ENCODE data around the gene KMT2C. TPM values are rescaled to one million over a fixed set of nuclear protein-coding genes. Genes with fewer than 3 reads are reported as not detected.

The KMT2C gene
- 533 and 539 TPM in 2 replicates for total RNA-seq (2013; cell fraction: nucleolus; rRNA removed)
- total RNA-seq (2014; rRNA removed), result 18.6 and 23.9 TPM in 2 replicates
- 22.5 and 24.4 TPM in 2 replicates for total RNA-seq (2014; rRNA removed; fragmentation: Illumina TruSeq; extraction: Trizol)
- total RNA-seq (2021), result 45.2 and 51.0 TPM in 2 replicates
- 20.5 TPM for polyA plus RNA-seq (2011; ENCODE audit: low read depth)
- polyA plus RNA-seq (2011; rRNA removed), result 20.1 and 21.5 TPM in 2 replicates
- polyA plus RNA-seq (2011; cell fraction: cytosol; rRNA removed), result 19.0 and 25.0 TPM in 2 replicates
- 45.9 and 55.3 TPM in 2 replicates for polyA plus RNA-seq (2011; cell fraction: nucleus; rRNA removed)
- 18.9 and 21.4 TPM in 2 replicates for polyA plus RNA-seq (2012)
- 23.2 and 27.7 TPM in 2 replicates for polyA plus RNA-seq (2014; fragmentation: Illumina TruSeq; extraction: Trizol)
- 10 to 100 TPM in 1 of 2 experiments, 1 to 10 TPM in 1; 3.3 to 11.0 TPM for polyA plus RNA-seq (2014; fragmentation: Nextera tagmentation; extraction: Ambion mirVana)
- 16.4 and 19.7 TPM in 2 replicates for polyA plus RNA-seq (2014; rRNA removed)
- polyA plus RNA-seq (2016; fragmentation: Nextera tagmentation; extraction: Ambion mirVana), result 10 to 100 TPM; 10.9 to 14.4 TPM
- polyA minus RNA-seq (2011; rRNA and poly(A)+ RNA removed), result 90.8 and 145 TPM in 2 replicates
- 31.4 and 32.6 TPM in 2 replicates for polyA minus RNA-seq (2011; cell fraction: cytosol; rRNA and poly(A)+ RNA removed)
- polyA minus RNA-seq (2011; cell fraction: nucleus; rRNA and poly(A)+ RNA removed), result 97.8 and 125 TPM in 2 replicates
- percentile 94 among the genes with signal in this experiment for Bru-seq, nascent RNA
- BruChase-seq, experiment 1, labeled RNA remaining after a 6-hour chase, result percentile 95 among the genes with signal in this experiment
- percentile 96 among the genes with signal in this experiment for BruChase-seq, experiment 2, labeled RNA remaining after a 2-hour chase
- long read RNA-seq, experiment 1, partial matches to known transcripts, result 2 of 3 reads
- long read RNA-seq, experiment 1, other reads (novel, unspliced or antisense), result 1 of 3 reads
- long read RNA-seq, experiment 2, partial matches to known transcripts, result 30 of 43 reads
- long read RNA-seq, experiment 2, other reads (novel, unspliced or antisense), result 13 of 43 reads

DNA sequence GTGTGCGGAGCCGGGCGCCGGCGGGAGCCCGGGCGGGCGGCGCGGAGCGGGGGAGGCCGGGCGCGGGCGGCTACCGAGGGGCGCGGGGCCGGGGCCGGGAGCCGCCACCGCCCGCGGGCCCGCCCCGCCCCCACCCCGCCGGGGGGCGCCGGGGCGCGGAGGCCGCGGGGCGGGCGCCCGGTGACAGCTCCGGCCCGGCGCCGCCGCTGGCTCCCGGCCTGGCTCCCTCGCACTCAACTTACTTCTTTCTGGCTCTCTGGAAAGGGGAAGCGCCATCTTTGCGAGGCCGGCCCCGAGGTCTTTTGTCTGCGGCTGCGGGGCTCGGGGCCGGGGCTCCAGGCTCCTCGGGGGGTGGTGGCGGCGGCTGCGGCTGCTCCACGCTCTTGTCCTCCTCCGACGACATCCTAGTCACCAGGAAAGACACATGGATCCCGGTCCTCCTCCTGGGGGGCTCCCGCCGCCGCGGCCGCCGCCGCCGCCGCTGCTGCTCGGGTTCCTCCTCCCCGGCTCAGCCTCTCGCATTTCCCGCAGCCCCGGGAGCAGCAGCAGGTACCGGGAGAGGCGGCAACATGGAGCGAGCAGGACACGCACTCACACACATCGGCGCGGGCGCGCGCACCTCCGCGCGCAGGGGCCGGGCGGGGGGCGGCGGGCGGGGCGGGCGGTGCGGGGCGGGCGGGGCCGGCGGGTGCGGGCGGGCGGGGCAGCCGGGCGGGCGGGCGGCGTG, at the start of gene KMT2C:
Gene KMT2C, minus strand, starts transcription at position 620 of the 727 bp plus-strand sequence. Its CDS starts 217 bp downstream, at position 403.
- no peak for DNase-seq (ENCODE audit: low read depth, low spot score)
- no peaks in the 10 kb centered on the region for H4K20me1 ChIP-seq (ENCODE audit: control insufficient read depth, insufficient read depth)
- CTCF ChIA-PET, result interaction anchor here (2.3 to 3.8 kb wide), 2 partner anchors 99 to 119 kb away, joined by 6 to 26 read pairs; no protein-coding TSS in a partner anchor
- H3K79me2 ChIP-seq (ENCODE audit: control insufficient read depth, insufficient read depth, low read length), result peaks cover 50% of the 10 kb centered on the region
- no peaks in the 10 kb centered on the region for H3K27me3 ChIP-seq (replicated peaks in 1 of 2; ENCODE audit: control insufficient read depth in 2 of 2, insufficient read depth in 2 of 2, low read length in 1 of 2)
- intact Hi-C loops (cut with micrococcal nuclease; ENCODE audit: unreplicated experiment), result loop anchor here (2.0 to 10.0 kb wide), 3 partner anchors 27 to 239 kb away; partner anchors contain the start of gene XRCC2
- H3K9me3 ChIP-seq (replicated peaks; ENCODE audit: control insufficient read depth, insufficient read depth, low read length), result no peaks in the 10 kb centered on the region
- no peak for ATAC-seq
- peaks cover 3% of the 10 kb centered on the region; the same call in 1 of the 2 replicates for H3K4me1 ChIP-seq (ENCODE audit: control insufficient read depth, insufficient read depth, low read length)
- no TSS peak for BruUV-seq (replicated peaks)
- RAD21 ChIA-PET (ENCODE audit: unreplicated experiment), result interaction anchor here (2.2 to 2.6 kb wide), 2 partner anchors 28 to 122 kb away, joined by 7 to 16 read pairs; no protein-coding TSS in a partner anchor
- SMC1A ChIA-PET (ENCODE audit: uncharacterized antibody, unreplicated experiment), result interaction anchor here (1.5 to 2.4 kb wide), 3 partner anchors 28 to 99 kb away, joined by 7 to 25 read pairs (median 15); no protein-coding TSS in a partner anchor
- under 1% methylated on average over 45 of the region's 107 CpGs for WGBS (ENCODE audit: insufficient coverage, insufficient replicate concordance, low lambda C conversion rate, missing lambda C conversion rate)
- H3K4me3 ChIP-seq, result peak within 1 kb of the TSS; percentile 92
- POLR2A ChIA-PET, result interaction anchor here (1.5 to 2.3 kb wide), 3 partner anchors 94 to 139 kb away, joined by 5 to 8 read pairs (median 6); no protein-coding TSS in a partner anchor
- in situ Hi-C loops (cut with MboI), result no loop called here
- FAIRE-seq, result no peak
- peak within 1 kb of the TSS; percentile 78 for H3K27ac ChIP-seq (ENCODE audit: control insufficient read depth, insufficient read depth)
- H3K9ac ChIP-seq (ENCODE audit: control insufficient read depth, insufficient read depth, low read length), result peak within 1 kb of the TSS; percentile 79
- peak within 1 kb of the TSS; percentile 87 for H2AFZ ChIP-seq (ENCODE audit: control insufficient read depth, low read depth, low read length)
- no peaks in the 10 kb centered on the region for H3K36me3 ChIP-seq (ENCODE audit: control insufficient read depth in 2 of 2, insufficient read depth in 2 of 2, low read length in 1 of 2)
- H3K4me2 ChIP-seq (ENCODE audit: control insufficient read depth, insufficient read depth), result peak within 1 kb of the TSS; percentile 59; the same call in 1 of the 2 replicates
- TF ChIP-seq BCL11A (IDR thresholded peaks at IDR 0.05; ENCODE audit: low read depth, low read length) (no peak), FOXM1 (IDR thresholded peaks at IDR 0.05; ENCODE audit: low read depth, low read length) (no peak), NBN (IDR thresholded peaks at IDR 0.05) (no peak), LARP7 (IDR thresholded peaks at IDR 0.05) (no peak), TCF3 (IDR thresholded peaks at IDR 0.05; ENCODE audit: borderline replicate concordance, insufficient read depth, low read depth, low read length) (no peak), USF1 (IDR thresholded peaks at IDR 0.05; ENCODE audit: borderline replicate concordance, extremely low read length, insufficient read depth, low read depth, low read length) (no peak), RELA (IDR thresholded peaks at IDR 0.05; ENCODE audit: borderline replicate concordance, partially characterized antibody) (no peak), RB1 (IDR thresholded peaks at IDR 0.05; ENCODE audit: borderline replicate concordance) (no peak), BHLHE40 (IDR thresholded peaks at IDR 0.05; ENCODE audit: borderline replicate concordance in 1 of 2, low read depth in 2 of 2, low read length in 1 of 2) (no peak), RBBP5 (conservative IDR thresholded peaks at IDR 0.05) (no peak), GABPA (IDR thresholded peaks at IDR 0.05; ENCODE audit: low read depth) (no peak), POLR2AphosphoS5 (IDR thresholded peaks at IDR 0.05; ENCODE audit: low read length) (0 out of 2 replicates have a peak, but pooled peaks have one; percentile 43), EZH2 (IDR thresholded peaks at IDR 0.05; ENCODE audit: borderline replicate concordance, control insufficient read depth, low read depth, low read length) (no peak), HDAC6 (IDR thresholded peaks at IDR 0.05; ENCODE audit: unreplicated experiment) (no peak), NR2F1 (conservative IDR thresholded peaks at IDR 0.05) (no peak), TCF12 (IDR thresholded peaks at IDR 0.05; ENCODE audit: low read depth, low read length) (no peak)
- TF ChIP-seq, protein P1, sequence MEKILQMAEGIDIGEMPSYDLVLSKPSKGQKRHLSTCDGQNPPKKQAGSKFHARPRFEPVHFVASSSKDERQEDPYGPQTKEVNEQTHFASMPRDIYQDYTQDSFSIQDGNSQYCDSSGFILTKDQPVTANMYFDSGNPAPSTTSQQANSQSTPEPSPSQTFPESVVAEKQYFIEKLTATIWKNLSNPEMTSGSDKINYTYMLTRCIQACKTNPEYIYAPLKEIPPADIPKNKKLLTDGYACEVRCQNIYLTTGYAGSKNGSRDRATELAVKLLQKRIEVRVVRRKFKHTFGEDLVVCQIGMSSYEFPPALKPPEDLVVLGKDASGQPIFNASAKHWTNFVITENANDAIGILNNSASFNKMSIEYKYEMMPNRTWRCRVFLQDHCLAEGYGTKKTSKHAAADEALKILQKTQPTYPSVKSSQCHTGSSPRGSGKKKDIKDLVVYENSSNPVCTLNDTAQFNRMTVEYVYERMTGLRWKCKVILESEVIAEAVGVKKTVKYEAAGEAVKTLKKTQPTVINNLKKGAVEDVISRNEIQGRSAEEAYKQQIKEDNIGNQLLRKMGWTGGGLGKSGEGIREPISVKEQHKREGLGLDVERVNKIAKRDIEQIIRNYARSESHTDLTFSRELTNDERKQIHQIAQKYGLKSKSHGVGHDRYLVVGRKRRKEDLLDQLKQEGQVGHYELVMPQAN (conservative IDR thresholded peaks at IDR 0.05), result peak; percentile 8; the same call in 1 of the 2 replicates

Data from GM12878 (cell line).